Uterus (tissue), 4 donors: Measurements from ENCODE around the gene ZNF268. TPM values are rescaled to one million over a fixed set of nuclear protein-coding genes. Genes with fewer than 3 reads are reported as not detected.

ENCODE experiments used
- DNase-seq, 2 donors: peaks; one replicate each; pipeline ENCODE4 v3.0.0-alpha.2; 2019 to 2020
- H3K27ac ChIP-seq, 2 donors: fragments of 200-600 bp; sonication (generic); 1 replicate in 1 of 2; 2 replicates in 1 of 2; pipeline ENCODE4 v1.5.1; 2016 to 2018
- H3K27me3 ChIP-seq, 2 donors: fragments of 200-600 bp; sonication (generic); one replicate each; pipeline ENCODE4 v1.5.1; 2018 to 2019; ENCODE audit warnings: control low read depth in 1 of 2
- H3K36me3 ChIP-seq, 2 donors: fragments of 200-600 bp; sonication (generic); one replicate each; pipeline ENCODE4 v1.5.1; 2019; ENCODE audit warnings: control low read depth in 1 of 2
- H3K4me1 ChIP-seq, 2 donors: fragments of 200-600 bp; sonication (generic); one replicate each; pipeline ENCODE4 v1.5.1; 2018 to 2019; ENCODE audit warnings: control low read depth in 1 of 2
- H3K4me3 ChIP-seq, 2 donors: fragments of 200-600 bp; sonication (generic); 1 replicate in 1 of 2; 2 replicates in 1 of 2; pipeline ENCODE4 v1.5.1; 2018 to 2019; ENCODE audit warnings: mild to moderate bottlenecking in 1 of 2
- H3K9me3 ChIP-seq, 2 donors: fragments of 200-600 bp; sonication (generic); one replicate each; pipeline ENCODE4 v1.5.1; 2019; ENCODE audit warnings: control low read depth in 1 of 2
- POLR2A ChIP-seq, 2 donors: fragments of 450-650 bp; IDR thresholded peaks; one replicate each; pipeline ENCODE4 v1.6.1; 2016; ENCODE audit warnings: antibody characterized with exemption in 2 of 2, mild to moderate bottlenecking in 1 of 2, moderate library complexity in 1 of 2
- intact Hi-C: fragments of 100-400 bp; cut with DNase I; formaldehyde crosslinking; loops from one replicate; pipeline ENCODE4 v1.15.1; 2023; ENCODE audit warnings: low total_unique reads
- small RNA-seq: library from RNA; depleted of rRNA; stranded (forward); fragments of <200 nt; gene quantifications from one replicate; pipeline ENCODE3, GENCODE V24; 2016
- total RNA-seq, 4 donors: library from RNA; depleted of rRNA in 3 of 4; stranded (reverse); fragments of >200 nt in 3 of 4; gene quantifications; one replicate each; pipeline versions ENCODE4 v1.1.0 to v1.2.4, GENCODE V29; 2014 to 2023
- TF ChIP-seq, protein P1 (sequence below), 4 experiments: fragments of 200-600 bp in 2 of 4; fragments of 450-650 bp in 2 of 4; sonication (generic) in 2 of 4; IDR thresholded peaks; one replicate each; pipeline ENCODE4 v1.5.1; 2016 to 2019; ENCODE audit warnings: antibody characterized with exemption in 4 of 4, mild to moderate bottlenecking in 2 of 4, moderate library complexity in 1 of 4
- donor health status: DM: yes; HTN: yes; CAD: no.

ZNF268 gene
- total RNA-seq, 4 donors from 2014 or later: 2.1 to 80.9 (median 23.8) TPM

DNA sequence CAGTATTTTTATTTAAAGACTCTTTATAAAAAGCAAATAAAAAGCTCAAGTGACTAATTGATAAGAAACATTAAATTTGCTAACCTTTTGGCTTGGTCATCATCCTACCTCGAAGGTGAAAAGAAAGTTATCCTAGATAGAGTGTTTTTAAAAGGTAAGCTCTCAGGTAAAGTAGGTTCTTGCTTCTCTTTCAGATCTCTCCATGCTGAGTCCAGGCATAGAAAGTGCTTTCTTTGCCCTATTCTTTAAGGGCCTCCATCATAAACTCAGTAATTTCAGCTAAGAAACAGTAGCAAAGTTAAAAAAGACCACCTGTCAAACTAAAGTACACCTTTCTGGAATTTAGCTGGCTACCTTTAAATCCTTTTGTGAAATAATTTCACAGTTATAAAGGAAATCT lies 75.0 kb downstream of the ZNF268 start:
- H3K4me3 ChIP-seq: no peak overlapping the region
- H3K4me1 ChIP-seq: no peaks in the 10 kb centered on the region
- DNase-seq: no peak
- H3K27ac ChIP-seq: no peak overlapping the region
- TF ChIP-seq POLR2A (IDR thresholded peaks at IDR 0.05): no peak
- TF ChIP-seq, protein P1, sequence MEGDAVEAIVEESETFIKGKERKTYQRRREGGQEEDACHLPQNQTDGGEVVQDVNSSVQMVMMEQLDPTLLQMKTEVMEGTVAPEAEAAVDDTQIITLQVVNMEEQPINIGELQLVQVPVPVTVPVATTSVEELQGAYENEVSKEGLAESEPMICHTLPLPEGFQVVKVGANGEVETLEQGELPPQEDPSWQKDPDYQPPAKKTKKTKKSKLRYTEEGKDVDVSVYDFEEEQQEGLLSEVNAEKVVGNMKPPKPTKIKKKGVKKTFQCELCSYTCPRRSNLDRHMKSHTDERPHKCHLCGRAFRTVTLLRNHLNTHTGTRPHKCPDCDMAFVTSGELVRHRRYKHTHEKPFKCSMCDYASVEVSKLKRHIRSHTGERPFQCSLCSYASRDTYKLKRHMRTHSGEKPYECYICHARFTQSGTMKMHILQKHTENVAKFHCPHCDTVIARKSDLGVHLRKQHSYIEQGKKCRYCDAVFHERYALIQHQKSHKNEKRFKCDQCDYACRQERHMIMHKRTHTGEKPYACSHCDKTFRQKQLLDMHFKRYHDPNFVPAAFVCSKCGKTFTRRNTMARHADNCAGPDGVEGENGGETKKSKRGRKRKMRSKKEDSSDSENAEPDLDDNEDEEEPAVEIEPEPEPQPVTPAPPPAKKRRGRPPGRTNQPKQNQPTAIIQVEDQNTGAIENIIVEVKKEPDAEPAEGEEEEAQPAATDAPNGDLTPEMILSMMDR (IDR thresholded peaks at IDR 0.05): no peak
- no peaks in the 10 kb centered on the region for H3K9me3 ChIP-seq
- intact Hi-C loops: no loop called here
- H3K27me3 ChIP-seq: no peaks in the 10 kb centered on the region
- no peaks in the 10 kb centered on the region for H3K36me3 ChIP-seq

DNA sequence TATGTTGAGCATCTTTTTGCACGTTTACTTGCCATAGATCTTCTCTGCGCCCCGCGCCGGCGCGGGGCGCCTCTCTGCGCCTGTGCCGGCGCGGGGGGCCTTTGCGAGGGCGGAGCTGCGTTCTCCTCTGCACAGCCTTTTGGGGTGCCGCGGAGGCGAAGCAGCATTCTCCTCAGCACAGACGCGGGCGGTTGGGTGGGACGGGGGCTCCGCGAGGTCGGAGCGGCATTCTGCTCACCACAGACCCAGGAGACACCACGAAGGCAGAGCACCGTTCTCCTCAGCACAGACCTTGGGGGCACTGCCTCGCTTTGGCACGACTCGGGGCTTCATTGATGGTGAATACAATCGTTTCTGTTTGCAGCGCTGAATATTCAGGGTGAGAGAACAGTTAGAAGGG lies 82.9 kb downstream of the ZNF268 start:
- H3K36me3 ChIP-seq: no peaks in the 10 kb centered on the region
- intact Hi-C loops: no loop called here
- no peak overlapping the region for H3K4me3 ChIP-seq
- DNase-seq: no peak
- H3K4me1 ChIP-seq: no peaks in the 10 kb centered on the region
- TF ChIP-seq, protein P1 (IDR thresholded peaks at IDR 0.05): no peak
- no peak for TF ChIP-seq POLR2A (IDR thresholded peaks at IDR 0.05)
- no peaks in the 10 kb centered on the region for H3K27me3 ChIP-seq
- no peaks in the 10 kb centered on the region for H3K9me3 ChIP-seq
- H3K27ac ChIP-seq: no peak overlapping the region

Small RNAs within 50 kb of the gene (small RNA-seq; reads per million reads assigned to genes)
- gene RF00019 (not detected), gene RNU6-717P (not detected)

Other genes starting within 250 kb of the ZNF268 start
- 10 to 100 TPM in 3 of 4 donors, 1 to 10 TPM in 1; 3.8 to 23.6 (median 16.7) TPM for gene ZNF605, start 225.2 kb upstream of the ZNF268 start, total RNA-seq
- 10 to 100 TPM in 3 of 4 donors, 1 to 10 TPM in 1; 7.2 to 38.7 (median 17.7) TPM for gene ZNF26, start 195.1 kb upstream of the ZNF268 start, total RNA-seq
- 100 to 1,000 TPM in 1 of 4 donors, 10 to 100 TPM in 3; 29.7 to 452 (median 75.6) TPM for gene ZNF84, start 144.0 kb upstream of the ZNF268 start, total RNA-seq
- 10 to 100 TPM in 3 of 4 donors, 1 to 10 TPM in 1; 3.6 to 53.8 (median 19.6) TPM for gene ZNF140, start 100.6 kb upstream of the ZNF268 start, total RNA-seq
- 1 to 10 TPM; 4.1 to 9.8 (median 6.8) TPM for gene ZNF891, start 51.2 kb upstream of the ZNF268 start, total RNA-seq
- 10 to 100 TPM; 17.9 to 35.9 (median 20.6) TPM for gene ZNF10, start 50.9 kb upstream of the ZNF268 start, total RNA-seq
- gene ANHX, start 54.4 kb downstream of the ZNF268 start, total RNA-seq: under 1 TPM in 1 of 4 donors, not detected in 3; 0.28 TPM